Gastroesophageal sphincter (tissue), 4 donors: ENCODE data around the gene IDH3G. TPM values are rescaled to one million over a fixed set of nuclear protein-coding genes. Genes with fewer than 3 reads are reported as not detected.
"Not testable (repeated sequence)": the region's sequence is repeated elsewhere in the genome, so short reads cannot be mapped to it uniquely, and the experiment has no call there.

Experiments used
- ATAC-seq: fragments of 150-250 bp; one replicate; pipeline ENCODE4 v1.9.1; 2016; ENCODE audit warnings: mild to moderate bottlenecking, moderate library complexity
- H3K27ac ChIP-seq, 4 donors: fragments of 200-600 bp; sonication (generic) in 3 of 4; 1 replicate in 3 of 4; 2 replicates in 1 of 4; pipeline ENCODE4 v1.5.1; 2016 to 2019
- H3K27me3 ChIP-seq: fragments of 200-600 bp; sonication (generic); one replicate; pipeline ENCODE4 v1.5.1; 2019
- H3K36me3 ChIP-seq, 2 donors: fragments of 200-600 bp; sonication (generic); one replicate each; pipeline ENCODE4 v1.5.1; 2019; ENCODE audit warnings: control low read depth in 1 of 2
- H3K4me1 ChIP-seq, 3 donors: fragments of 200-600 bp; sonication (generic); 1 replicate in 2 of 3; 2 replicates in 1 of 3; pipeline ENCODE4 v1.5.1; 2016 to 2019; ENCODE audit warnings: control low read depth in 2 of 3
- H3K4me3 ChIP-seq, 2 donors: fragments of 200-600 bp; sonication (generic); one replicate each; pipeline ENCODE4 v1.5.1; 2019; ENCODE audit warnings: mild to moderate bottlenecking in 1 of 2, moderate library complexity in 1 of 2
- H3K9me3 ChIP-seq, 3 donors: fragments of 200-600 bp; sonication (generic); one replicate each; pipeline ENCODE4 v1.5.1; 2017 to 2019; ENCODE audit warnings: control low read depth in 2 of 3
- CTCF ChIP-seq, 4 experiments: fragments of 200-600 bp in 2 of 4; fragments of 450-650 bp in 2 of 4; sonication (generic) in 1 of 4; IDR thresholded peaks; one replicate each; pipeline ENCODE4 v1.5.1; 2017 to 2019; ENCODE audit warnings: antibody characterized with exemption in 4 of 4, mild to moderate bottlenecking in 2 of 4, moderate library complexity in 2 of 4
- EP300 ChIP-seq: sonication (generic); formaldehyde crosslinking; IDR thresholded peaks from one replicate; pipeline ENCODE4 v1.6.1; 2017; ENCODE audit warnings: antibody characterized with exemption, mild to moderate bottlenecking
- POLR2A ChIP-seq, 2 donors: fragments of 450-650 bp; IDR thresholded peaks; one replicate each; pipeline ENCODE4 v1.6.1; 2017; ENCODE audit warnings: antibody characterized with exemption in 2 of 2, mild to moderate bottlenecking in 2 of 2, moderate library complexity in 1 of 2
- POLR2AphosphoS5 ChIP-seq: sonication (generic); formaldehyde crosslinking; IDR thresholded peaks from one replicate; pipeline ENCODE4 v1.6.1; 2017; ENCODE audit warnings: antibody characterized with exemption
- WGBS, 2 donors: methylation state at CpG; one replicate each; pipeline ENCODE4 v1.1.5; 2018; ENCODE audit warnings: low coverage in 1 of 2; 5-methylcytosine and 5-hydroxymethylcytosine counted together
- total RNA-seq, 4 donors: library from RNA; depleted of rRNA; stranded (reverse); fragments of >200 nt; gene quantifications; one replicate each; pipeline ENCODE4 v1.1.0, GENCODE V29; 2016

The IDH3G gene
- total RNA-seq, 4 donors from 2014 or later, result 55.5 to 104 (median 59.7) TPM

DNA sequence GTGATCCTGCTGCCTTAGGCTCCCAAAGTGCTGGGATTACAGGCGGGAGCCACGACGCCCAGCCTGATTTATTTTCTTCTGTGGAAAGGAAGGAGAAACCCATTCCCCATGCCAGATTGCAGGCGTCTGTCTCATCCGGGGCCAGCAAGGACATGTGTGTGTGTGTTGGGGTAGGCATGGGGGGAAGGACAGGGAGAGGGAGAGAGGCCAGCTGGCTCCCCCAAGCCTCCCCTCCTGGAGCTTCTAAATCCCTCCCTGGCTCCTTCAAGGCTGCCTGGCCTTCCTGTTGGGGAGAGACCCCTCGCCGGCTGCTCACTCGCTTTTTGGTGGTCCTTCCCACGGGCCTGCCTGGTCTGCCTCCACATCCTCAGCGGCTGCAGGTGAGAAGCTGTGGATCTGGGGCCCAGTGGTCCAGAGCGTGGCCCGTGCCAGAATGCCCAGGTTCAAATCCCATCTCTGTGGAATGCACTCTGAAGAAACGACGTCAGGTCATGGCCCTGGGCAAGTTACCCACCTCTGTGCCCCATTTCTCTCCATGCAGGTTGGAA lies 31.5 kb downstream of the IDH3G start:
- H3K4me1 ChIP-seq, result peaks cover 0 to 36% (median 4%) of the 10 kb centered on the region in 3 donors
- TF ChIP-seq POLR2A (IDR thresholded peaks at IDR 0.05) (no peak), EP300 (no peak), CTCF (IDR thresholded peaks at IDR 0.05) (no peak), POLR2AphosphoS5 (no peak)
- no peak for ATAC-seq

GRCh38 chrX:153761863-153762262 lies 32.3 kb downstream of the IDH3G start:
- Histone ChIP-seq H3K9me3 (no peaks in the 10 kb centered on the region), H3K36me3 (no peaks in the 10 kb centered on the region), H3K4me3 (no peak overlapping the region), H3K27me3 (no peaks in the 10 kb centered on the region), H3K4me1 (peaks cover 0 to 28% (median 4%) of the 10 kb centered on the region in 3 donors), H3K27ac (no peak overlapping the region)
- WGBS, 2 donors, result 78 to 100% methylated on average over 1 to 6 of the region's 15 CpGs
- no peak for ATAC-seq
- TF ChIP-seq CTCF (IDR thresholded peaks at IDR 0.05), result no peak
- no peak for TF ChIP-seq POLR2AphosphoS5
- TF ChIP-seq EP300, result no peak
- TF ChIP-seq POLR2A (IDR thresholded peaks at IDR 0.05), result no peak

More for the DNA sequence above, 31.5 kb downstream of the IDH3G start:
- Histone ChIP-seq H3K27me3 (no peaks in the 10 kb centered on the region), H3K9me3 (no peaks in the 10 kb centered on the region), H3K36me3 (no peaks in the 10 kb centered on the region), H3K4me3 (no peak overlapping the region), H3K27ac (no peak overlapping the region)
- no CpG with 5 or more reads among the region's 14 CpGs for WGBS, 2 donors

- no peaks in the 10 kb centered on the region for H3K9me3 ChIP-seq
- H3K4me3 ChIP-seq, result no peak overlapping the region
- H3K4me1 ChIP-seq, result no peaks in the 10 kb centered on the region
- no peak for ATAC-seq
- no peak overlapping the region for H3K27ac ChIP-seq
- no peaks in the 10 kb centered on the region for H3K36me3 ChIP-seq
- H3K27me3 ChIP-seq, result no peaks in the 10 kb centered on the region
- TF ChIP-seq CTCF (IDR thresholded peaks at IDR 0.05) (no peak), POLR2A (IDR thresholded peaks at IDR 0.05) (no peak), EP300 (no peak), POLR2AphosphoS5 (no peak)
- 67 to 100% methylated on average over 1 of the region's 1 CpG for WGBS, 2 donors
Observed at GRCh38 chrX:153755136-153755535, 39.0 kb downstream of the IDH3G start.

DNA sequence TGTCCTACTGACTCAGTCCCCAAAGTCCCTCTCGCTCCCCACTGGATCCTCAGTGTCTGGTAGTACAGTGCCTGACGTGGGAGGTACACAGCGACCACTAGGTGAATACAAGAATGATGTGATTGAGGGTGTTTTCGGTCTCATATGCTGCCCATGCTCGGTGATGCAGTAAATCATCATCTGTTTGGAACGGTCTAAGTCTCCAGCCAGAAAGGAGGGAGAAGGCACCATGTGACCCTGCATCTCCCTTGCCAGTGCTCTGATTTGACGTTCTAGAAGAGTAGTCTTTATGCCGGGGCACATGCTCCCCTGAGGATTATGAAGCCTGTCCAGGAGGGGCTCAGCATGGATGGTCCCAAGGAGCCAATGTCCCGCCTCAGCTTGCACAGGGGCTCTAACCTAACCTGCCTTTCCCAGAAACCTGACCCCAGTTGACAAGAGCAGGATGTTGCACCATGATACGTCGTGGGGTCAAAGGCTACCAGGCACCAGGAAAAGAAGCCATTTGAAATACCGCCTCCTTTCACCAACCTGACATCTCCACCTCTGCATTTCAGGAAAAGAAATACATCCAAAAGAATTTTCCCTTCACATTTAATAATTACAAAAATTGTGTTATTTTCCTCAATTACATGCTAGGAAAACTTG lies 43.9 kb downstream of the IDH3G start:
- no peak overlapping the region for H3K4me3 ChIP-seq
- H3K27me3 ChIP-seq, result no peaks in the 10 kb centered on the region
- 20% methylated on average over 2 of the region's 12 CpGs; no CpG with 5 or more reads in 1 of the 2 donors for WGBS, 2 donors
- H3K4me1 ChIP-seq, result no peaks in the 10 kb centered on the region
- no peaks in the 10 kb centered on the region for H3K36me3 ChIP-seq
- H3K27ac ChIP-seq, result no peak overlapping the region
- no peaks in the 10 kb centered on the region for H3K9me3 ChIP-seq
- ATAC-seq, result no peak
- TF ChIP-seq CTCF (IDR thresholded peaks at IDR 0.05), result no peak
- no peak for TF ChIP-seq EP300
- TF ChIP-seq POLR2A (IDR thresholded peaks at IDR 0.05), result no peak
- TF ChIP-seq POLR2AphosphoS5, result no peak

GRCh38 chrX:153749017-153749416 lies 45.2 kb downstream of the IDH3G start:
- not testable (repeated sequence) for H3K4me3 ChIP-seq, H3K27ac ChIP-seq, H3K27me3 ChIP-seq, H3K9me3 ChIP-seq, H3K4me1 ChIP-seq, ATAC-seq, H3K36me3 ChIP-seq
- 76 to 80% methylated on average over 4 to 6 of the region's 7 CpGs for WGBS, 2 donors

GRCh38 chrX:153746991-153747390 lies 47.2 kb downstream of the IDH3G start:
- WGBS, 2 donors, result 36 to 60% methylated on average over 1 to 3 of the region's 6 CpGs
- ATAC-seq, result not testable (repeated sequence)

More at GRCh38 chrX:153746991-153747390, 47.2 kb downstream of the IDH3G start:
- not testable (repeated sequence) for H3K9me3 ChIP-seq, H3K4me3 ChIP-seq, H3K36me3 ChIP-seq, H3K27me3 ChIP-seq, H3K27ac ChIP-seq
- peaks cover 0 to 22% (median 0%) of the 10 kb centered on the region in 3 donors for H3K4me1 ChIP-seq
